SU-DHL-6 (cell line): ENCODE data around the gene RIOK1.

Experiments
- CTCF ChIP-seq: fragments of 200-600 bp; sonication (generic); IDR thresholded peaks from one replicate; pipeline ENCODE4 v1.5.1; 2017; ENCODE audit warnings: antibody characterized with exemption, mild to moderate bottlenecking, low read length, moderate library complexity; ENCODE audit not compliant: insufficient read depth, poor library complexity, severe bottlenecking
- EZH2phosphoT487 ChIP-seq: fragments of 200-600 bp; sonication (generic), shearing (Covaris generic); conservative IDR thresholded peaks from 2 replicates; pipeline ENCODE4 v1.6.1; 2018; ENCODE audit warnings: mild to moderate bottlenecking, antibody characterized with exemption, low read length, moderate library complexity, mixed read lengths

DNA sequence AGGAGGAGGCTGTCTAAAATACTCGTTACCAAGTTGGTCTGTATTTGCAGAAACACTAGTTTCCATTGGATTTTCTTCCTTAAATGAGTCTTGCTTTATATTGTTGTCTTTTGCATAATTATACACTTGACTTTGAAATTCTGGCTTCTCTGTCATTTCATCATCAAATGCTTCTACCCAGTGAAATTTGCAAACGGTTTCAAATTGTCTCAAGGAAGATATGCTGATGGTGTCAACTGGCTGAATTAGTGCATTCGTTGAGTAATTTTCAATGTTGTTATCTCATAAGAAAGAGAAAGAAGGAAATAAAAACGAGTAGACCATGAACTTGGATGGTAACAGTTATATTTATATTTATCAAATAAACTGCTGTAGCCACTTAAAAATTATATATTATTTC is 10.9 kb upstream of the RIOK1 start:
- no peak for TF ChIP-seq CTCF
- TF ChIP-seq EZH2phosphoT487 = no peak
